Hematopoietic multipotent progenitor cell treated with erythropoietin and hydrocortisone succinate and interleukin-3 and kit ligand, for 8 days (in vitro differentiated cells): ENCODE results near the gene CLN5.

ENCODE experiments used
- DNase-seq: peaks from one replicate; pipeline ENCODE4 v3.0.0-alpha.2; 2015

Gene CLN5

GRCh38 chr13:77022341-77022740 lies 30.5 kb downstream of the CLN5 start:
- no peak for DNase-seq

- peak; percentile 89 for DNase-seq
Observed at GRCh38 chr13:77026255-77026860, 34.5 kb downstream of the CLN5 start.

GRCh38 chr13:77026861-77027621 lies 35.2 kb downstream of the CLN5 start, which contains the start of gene FBXL3:
FBXL3 (minus strand) TSS chr13:77027159; CDS start chr13:77021860, 5,299 bp downstream.
- peak; percentile 81 for DNase-seq

GRCh38 chr13:77028202-77028601 lies 36.3 kb downstream of the CLN5 start:
- DNase-seq: no peak

GRCh38 chr13:77029436-77029835 lies 37.6 kb downstream of the CLN5 start:
- DNase-seq: no peak

DNA sequence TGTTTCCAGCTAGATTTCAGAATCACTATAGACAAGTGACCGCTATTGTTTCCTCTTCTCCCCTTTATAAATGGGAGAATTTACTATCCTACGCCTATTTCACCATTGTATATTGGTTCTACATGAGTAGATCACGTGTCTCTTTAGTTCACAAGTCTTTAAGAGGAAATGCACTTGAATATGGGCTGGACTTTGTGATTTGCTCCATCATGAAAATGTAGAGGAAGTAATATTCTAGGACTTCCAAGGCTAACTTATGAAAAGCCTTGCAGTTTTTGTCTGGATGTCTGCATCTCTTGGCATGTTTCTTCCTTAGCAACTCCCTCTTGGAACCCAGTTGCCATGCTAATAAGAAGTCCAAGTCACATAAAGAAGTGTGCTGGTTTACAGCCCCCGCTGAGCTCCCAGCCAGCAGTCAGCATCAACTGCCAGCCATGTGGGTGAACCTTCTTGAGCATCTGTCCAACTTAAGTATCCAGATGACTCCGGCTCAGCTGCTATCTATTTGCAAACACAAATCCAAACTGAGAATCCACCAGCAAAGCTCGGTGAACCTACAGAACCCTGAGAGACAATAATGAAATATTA lies 39.9 kb downstream of the CLN5 start:
- no peak for DNase-seq

DNA sequence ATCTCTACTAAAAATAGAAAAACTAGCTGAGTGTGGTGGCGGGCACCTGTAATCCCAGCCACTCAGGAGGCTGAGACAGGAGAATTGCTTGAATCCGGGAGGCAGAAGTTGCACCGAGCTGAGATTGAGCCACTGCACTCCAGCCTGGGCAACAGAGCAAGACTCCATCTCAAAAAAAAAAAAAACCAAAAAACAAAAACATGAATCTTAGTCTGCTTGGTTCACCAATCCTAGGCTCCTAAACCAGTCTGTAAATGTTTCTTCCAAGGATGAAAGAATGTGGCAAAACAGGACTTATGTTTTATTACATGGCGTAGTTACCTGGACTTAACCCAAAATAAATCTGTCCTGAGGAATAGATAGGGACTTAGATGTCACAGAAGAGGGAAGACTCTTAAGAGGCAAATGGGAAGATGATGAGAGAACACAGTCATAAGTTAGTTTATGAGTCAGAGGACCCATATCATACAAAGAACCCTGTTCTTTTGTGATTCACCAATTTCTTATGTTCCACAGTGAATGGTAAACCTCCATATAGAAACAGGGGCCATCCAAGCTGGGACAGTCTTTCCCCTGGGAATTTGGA lies 41.9 kb downstream of the CLN5 start:
- no peak for DNase-seq

- DNase-seq: no peak
Observed at GRCh38 chr13:77034881-77035280, 43.0 kb downstream of the CLN5 start.

- no peak for DNase-seq
Observed at GRCh38 chr13:77036279-77036678, 44.4 kb downstream of the CLN5 start.

- no peak for DNase-seq
Observed at GRCh38 chr13:77038907-77039480, 47.1 kb downstream of the CLN5 start.

DNA sequence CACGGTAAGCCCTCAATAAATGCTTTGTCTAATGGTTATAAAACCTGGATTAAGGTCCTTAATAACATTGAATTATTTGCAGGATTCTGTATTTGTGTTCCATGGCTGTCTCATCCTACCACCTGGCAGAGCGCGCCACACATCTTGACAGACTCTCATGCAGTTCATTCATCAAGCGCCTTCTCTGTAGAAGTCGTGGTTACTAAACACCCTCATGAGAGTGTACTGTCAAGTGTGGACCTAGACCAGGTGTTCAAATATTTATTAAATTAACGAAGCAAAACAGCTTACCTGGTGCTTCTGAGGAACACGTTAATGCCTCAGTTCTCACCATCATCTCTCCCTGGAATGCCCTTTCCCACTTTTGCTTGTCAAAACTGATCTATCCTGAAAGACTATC lies 48.2 kb downstream of the CLN5 start:
- DNase-seq: no peak

DNA sequence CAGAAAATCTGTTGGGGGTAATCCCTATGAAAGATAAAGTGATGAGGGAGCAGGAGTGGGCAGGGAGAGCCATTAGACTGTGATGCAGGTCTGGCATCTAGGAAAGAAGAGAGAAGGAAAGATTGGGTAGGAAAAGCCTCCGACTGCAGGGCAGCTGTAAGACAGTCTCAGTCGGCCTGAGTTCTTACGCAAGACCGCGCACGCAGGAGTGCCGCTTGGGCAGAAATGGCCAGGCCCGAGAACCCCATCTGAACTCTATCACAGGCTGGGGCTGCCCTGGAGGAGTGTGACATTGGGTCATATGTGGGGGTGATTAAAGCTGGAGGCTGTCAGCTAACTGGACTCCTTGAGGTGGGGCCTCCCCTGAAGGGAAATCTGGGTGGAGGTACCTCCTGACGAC lies 49.0 kb downstream of the CLN5 start:
- no peak for DNase-seq

- no peak for DNase-seq
Observed at GRCh38 chr13:77042566-77043177, 50.8 kb downstream of the CLN5 start.

DNA sequence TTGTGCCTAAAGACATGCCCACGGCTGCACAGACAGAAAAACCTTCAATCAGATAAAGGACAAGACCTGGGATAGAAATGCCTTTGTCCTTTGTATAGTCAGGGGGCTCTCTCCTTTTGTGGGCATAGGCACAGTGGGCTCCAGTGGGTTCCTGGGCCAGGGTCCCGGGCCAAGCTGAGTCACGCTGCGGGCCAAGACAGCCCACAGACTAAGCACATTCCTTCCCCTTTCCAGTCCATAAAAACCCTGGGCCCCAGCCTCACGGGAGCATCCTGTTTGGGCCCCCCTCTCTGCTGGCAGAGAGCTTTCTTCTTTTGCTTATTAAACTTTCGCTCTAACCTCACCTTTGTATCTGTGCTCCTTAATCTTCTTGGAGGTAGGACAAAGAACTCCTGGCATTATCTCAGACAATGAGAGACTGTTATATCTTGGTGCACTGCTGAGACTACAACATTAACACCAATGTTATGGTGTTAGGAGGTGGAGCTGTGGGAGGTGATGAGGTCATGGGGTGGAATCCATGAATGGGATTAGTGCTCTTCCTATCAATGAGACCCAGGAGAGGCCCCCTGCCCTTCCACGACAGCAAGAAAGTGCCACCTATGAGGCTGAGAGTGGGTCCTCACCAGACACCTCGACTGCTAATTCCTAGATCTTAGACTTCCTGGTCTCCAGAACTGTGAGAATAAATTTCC lies 55.9 kb downstream of the CLN5 start:
- no peak for DNase-seq

- DNase-seq: no peak
Observed at GRCh38 chr13:77048681-77049080, 56.8 kb downstream of the CLN5 start.

DNA sequence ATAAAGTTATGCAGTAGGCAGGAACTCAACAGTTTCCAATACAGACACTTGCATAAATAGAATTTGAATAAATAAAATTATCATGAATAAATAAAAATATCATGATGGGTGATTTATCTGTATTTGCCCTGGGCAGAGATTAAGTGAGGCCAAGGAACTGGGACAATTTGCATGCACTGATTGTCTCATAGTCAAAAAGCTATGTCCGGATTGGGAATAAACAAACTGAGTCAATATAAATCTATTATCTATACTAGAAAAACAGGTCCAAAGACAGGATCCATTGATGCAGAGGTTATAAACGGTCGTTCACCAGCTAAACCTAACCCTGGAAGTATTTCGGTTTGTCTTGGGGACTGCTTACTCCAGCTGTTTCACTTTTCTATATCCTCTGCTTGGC lies 61.3 kb downstream of the CLN5 start:
- no peak for DNase-seq
